HEK293T (cell line): ENCODE results near the gene ZYX.

ENCODE experiments used
- CTCF ChIA-PET: fragments of 350-600 bp; formaldehyde crosslinking; extraction: SDS; loops from one replicate; lab custom pipeline; 2021; ENCODE audit warnings: antibody characterized with exemption, inconsistent platforms; lab: Yijun Ruan, JAX
- POLR2A ChIA-PET: fragments of 350-600 bp; formaldehyde crosslinking; extraction: SDS; loops from one replicate; lab custom pipeline; 2020; ENCODE audit warnings: antibody characterized with exemption, inconsistent platforms; lab: Yijun Ruan, JAX
- DNase-seq: peaks from one replicate; pipeline ENCODE4 v3.0.0; 2012; ENCODE audit warnings: mixed read lengths; ENCODE audit errors: extremely low spot score
- ARNT ChIP-seq: fragments of 450-650 bp; IDR thresholded peaks from 2 replicates; pipeline ENCODE4 v1.6.1; 2017; ENCODE audit warnings: mild to moderate bottlenecking
- BHLHE40 ChIP-seq: fragments of 450-650 bp; IDR thresholded peaks from 2 replicates; pipeline ENCODE4 v1.6.1; 2016; ENCODE audit warnings: mild to moderate bottlenecking, moderate library complexity, borderline replicate concordance
- CTBP1 ChIP-seq: fragments of 450-650 bp; IDR thresholded peaks from 2 replicates; pipeline ENCODE4 v1.6.1; 2016; ENCODE audit warnings: borderline replicate concordance
- ELF4 ChIP-seq: fragments of 450-650 bp; IDR thresholded peaks from 2 replicates; pipeline ENCODE4 v1.6.1; 2017; ENCODE audit warnings: antibody characterized with exemption
- FOXA1 ChIP-seq: fragments of 450-650 bp; IDR thresholded peaks from 2 replicates; pipeline ENCODE4 v1.6.1; 2016; ENCODE audit warnings: mild to moderate bottlenecking
- FOXK2 ChIP-seq: fragments of 450-650 bp; IDR thresholded peaks from 2 replicates; pipeline ENCODE4 v1.6.1; 2016; ENCODE audit warnings: mild to moderate bottlenecking
- FOXM1 ChIP-seq: fragments of 450-650 bp; IDR thresholded peaks from 2 replicates; pipeline ENCODE4 v1.6.1; 2017; ENCODE audit warnings: mild to moderate bottlenecking, borderline replicate concordance
- HDGF ChIP-seq: fragments of 450-650 bp; IDR thresholded peaks from 2 replicates; pipeline ENCODE4 v1.6.1; 2017; ENCODE audit warnings: antibody characterized with exemption, borderline replicate concordance
- L3MBTL2 ChIP-seq: fragments of 450-650 bp; conservative IDR thresholded peaks from 2 replicates; pipeline ENCODE4 v1.6.1; 2016; ENCODE audit warnings: mild to moderate bottlenecking
- LEF1 ChIP-seq: fragments of 450-650 bp; IDR thresholded peaks from 2 replicates; pipeline ENCODE4 v1.6.1; 2017; ENCODE audit warnings: mild to moderate bottlenecking, borderline replicate concordance
- NFRKB ChIP-seq: fragments of 450-650 bp; IDR thresholded peaks from 2 replicates; pipeline ENCODE4 v1.6.1; 2016; ENCODE audit warnings: mild to moderate bottlenecking, moderate library complexity
- SP1 ChIP-seq: fragments of 450-650 bp; IDR thresholded peaks from 2 replicates; pipeline ENCODE4 v1.6.1; 2017
- SUZ12 ChIP-seq: fragments of 450-650 bp; IDR thresholded peaks from 2 replicates; pipeline ENCODE4 v1.6.1; 2016; ENCODE audit warnings: mild to moderate bottlenecking
- TARDBP ChIP-seq: fragments of 450-650 bp; IDR thresholded peaks from 2 replicates; pipeline ENCODE4 v1.6.1; 2016
- ZNF384 ChIP-seq: fragments of 450-650 bp; IDR thresholded peaks from 2 replicates; pipeline ENCODE4 v1.6.1; 2016
- TF ChIP-seq, protein P1 (sequence below): fragments of 450-650 bp; IDR thresholded peaks from 2 replicates; pipeline ENCODE4 v1.6.1; 2016

The ZYX gene

DNA sequence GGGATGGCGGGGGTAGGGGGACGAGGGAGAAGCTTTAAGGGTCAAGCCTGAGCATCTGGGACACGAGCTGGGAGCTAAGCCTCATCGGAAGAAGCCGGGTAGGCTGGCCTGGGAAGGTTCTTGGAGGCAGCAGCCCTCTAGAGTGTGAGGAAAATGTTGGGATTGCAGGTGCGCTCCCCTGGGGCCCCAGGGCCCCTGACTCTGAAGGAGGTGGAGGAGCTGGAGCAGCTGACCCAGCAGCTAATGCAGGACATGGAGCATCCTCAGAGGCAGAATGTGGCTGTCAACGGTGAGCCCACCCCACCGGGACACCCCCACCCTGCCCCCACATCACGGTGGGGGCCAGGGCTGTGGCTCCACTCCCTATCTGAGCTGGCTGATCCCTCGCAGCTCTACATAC, 6.9 kb downstream of the ZYX start:
- DNase-seq, result no peak
- ChIA-PET POLR2A (no interaction called here), CTCF (no interaction called here)
- no peak for TF ChIP-seq CTBP1
- no peak for TF ChIP-seq FOXK2
- no peak for TF ChIP-seq ELF4
- TF ChIP-seq FOXA1, result no peak

DNA sequence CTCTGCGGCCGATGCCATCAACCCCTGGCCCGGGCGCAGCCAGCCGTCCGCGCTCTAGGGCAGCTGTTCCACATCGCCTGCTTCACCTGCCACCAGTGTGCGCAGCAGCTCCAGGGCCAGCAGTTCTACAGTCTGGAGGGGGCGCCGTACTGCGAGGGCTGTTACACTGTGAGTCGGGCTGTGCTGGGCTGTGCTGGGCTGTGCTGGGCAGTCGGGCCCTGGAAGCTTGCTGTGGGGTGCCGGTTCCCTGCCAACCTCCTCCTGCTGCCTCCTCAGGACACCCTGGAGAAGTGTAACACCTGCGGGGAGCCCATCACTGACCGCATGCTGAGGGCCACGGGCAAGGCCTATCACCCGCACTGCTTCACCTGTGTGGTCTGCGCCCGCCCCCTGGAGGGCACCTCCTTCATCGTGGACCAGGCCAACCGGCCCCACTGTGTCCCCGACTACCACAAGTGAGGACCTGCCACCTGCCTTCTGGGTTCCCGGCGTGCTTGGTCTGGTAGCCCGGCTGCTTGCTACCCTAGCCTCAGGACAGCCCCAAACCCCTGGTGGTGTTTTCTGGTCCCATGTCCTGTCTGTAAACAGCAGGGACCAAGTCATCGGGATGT, 7.5 kb downstream of the ZYX start:
- no peak for DNase-seq
- CTCF ChIA-PET, result no interaction called here
- TF ChIP-seq ARNT (no peak), NFRKB (no peak), SUZ12 (no peak), BHLHE40 (no peak), LEF1 (no peak), TARDBP (no peak), FOXA1 (no peak), CTBP1 (no peak), SP1 (no peak), ELF4 (no peak), FOXK2 (no peak), L3MBTL2 (no peak)
- TF ChIP-seq, protein P1, sequence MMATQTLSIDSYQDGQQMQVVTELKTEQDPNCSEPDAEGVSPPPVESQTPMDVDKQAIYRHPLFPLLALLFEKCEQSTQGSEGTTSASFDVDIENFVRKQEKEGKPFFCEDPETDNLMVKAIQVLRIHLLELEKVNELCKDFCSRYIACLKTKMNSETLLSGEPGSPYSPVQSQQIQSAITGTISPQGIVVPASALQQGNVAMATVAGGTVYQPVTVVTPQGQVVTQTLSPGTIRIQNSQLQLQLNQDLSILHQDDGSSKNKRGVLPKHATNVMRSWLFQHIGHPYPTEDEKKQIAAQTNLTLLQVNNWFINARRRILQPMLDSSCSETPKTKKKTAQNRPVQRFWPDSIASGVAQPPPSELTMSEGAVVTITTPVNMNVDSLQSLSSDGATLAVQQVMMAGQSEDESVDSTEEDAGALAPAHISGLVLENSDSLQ, result no peak
- POLR2A ChIA-PET, result no interaction called here

DNA sequence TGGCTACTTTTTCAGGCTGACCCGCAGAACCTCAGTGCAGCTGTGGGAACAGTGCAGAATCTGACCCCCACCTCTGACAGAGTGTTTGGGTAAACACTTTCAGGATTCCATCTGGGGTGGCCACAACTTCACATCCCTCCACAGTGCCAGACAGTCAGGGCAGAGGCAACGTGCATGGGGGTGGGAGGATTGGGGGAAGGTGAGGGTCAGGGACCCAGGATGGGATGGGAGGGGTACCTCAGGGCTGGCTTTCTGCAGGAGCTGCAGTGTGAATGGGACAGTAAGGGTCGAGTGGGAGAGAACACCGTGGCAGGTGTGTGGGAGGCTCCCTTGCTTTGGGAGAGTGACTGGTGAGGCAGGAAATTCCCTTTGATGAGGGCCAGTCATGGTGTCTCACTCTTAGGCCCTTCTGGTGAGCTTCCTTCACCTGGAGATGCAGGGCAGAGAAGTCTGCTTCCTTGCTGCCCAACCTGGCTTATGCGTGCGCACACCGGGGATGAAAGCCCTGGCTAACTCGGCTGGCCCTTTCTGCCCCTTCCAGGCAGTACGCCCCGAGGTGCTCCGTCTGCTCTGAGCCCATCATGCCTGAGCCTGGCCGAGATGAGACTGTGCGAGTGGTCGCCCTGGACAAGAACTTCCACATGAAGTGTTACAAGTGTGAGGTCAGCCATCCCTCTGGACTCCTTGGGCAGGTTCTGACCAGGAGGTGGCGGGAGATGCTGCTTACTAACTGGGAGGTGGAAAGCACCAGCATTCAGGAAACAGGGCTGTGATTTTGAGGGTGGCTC, 8.4 kb downstream of the ZYX start:
- POLR2A ChIA-PET, result interaction anchor here (1.0 to 1.3 kb wide), 2 partner anchors 7 to 10 kb away, joined by 3 read pairs; no protein-coding TSS in a partner anchor

DNA sequence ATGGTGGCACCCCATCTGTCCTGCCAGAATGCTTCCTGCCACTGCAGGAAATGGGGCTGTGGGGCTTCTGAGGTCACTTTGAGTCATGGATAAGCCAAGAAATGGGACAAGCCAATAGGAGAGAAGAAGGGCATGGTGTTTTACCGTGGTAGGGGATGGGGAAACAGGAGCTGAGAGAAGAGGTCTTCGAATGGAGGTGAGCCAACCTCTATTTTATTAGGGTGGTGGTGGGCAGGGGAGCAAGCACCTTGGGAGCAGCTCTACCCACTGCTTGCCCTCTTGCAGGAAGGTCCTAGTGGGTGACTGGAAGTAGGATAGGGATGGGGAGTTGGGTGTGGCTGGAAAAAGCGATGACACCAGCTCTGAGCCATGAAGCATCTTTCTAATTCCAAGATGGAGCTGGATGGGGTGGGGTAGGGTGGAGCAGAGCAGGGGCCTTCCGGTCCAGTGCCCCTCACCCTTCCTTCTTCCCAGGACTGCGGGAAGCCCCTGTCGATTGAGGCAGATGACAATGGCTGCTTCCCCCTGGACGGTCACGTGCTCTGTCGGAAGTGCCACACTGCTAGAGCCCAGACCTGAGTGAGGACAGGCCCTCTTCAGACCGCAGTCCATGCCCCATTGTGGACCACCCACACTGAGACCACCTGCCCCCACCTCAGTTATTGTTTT, 9.1 kb downstream of the ZYX start:
- CTCF ChIA-PET, result no interaction called here

More for the DNA sequence above, 8.4 kb downstream of the ZYX start:
- TF ChIP-seq TARDBP (no peak), HDGF (no peak), LEF1 (no peak), ELF4 (no peak), SUZ12 (no peak), BHLHE40 (no peak), FOXM1 (no peak), SP1 (no peak), FOXK2 (no peak), ARNT (no peak), L3MBTL2 (no peak), ZNF384 (no peak)
- TF ChIP-seq, protein P1, result no peak
- CTCF ChIA-PET, result no interaction called here
- DNase-seq, result no peak

DNA sequence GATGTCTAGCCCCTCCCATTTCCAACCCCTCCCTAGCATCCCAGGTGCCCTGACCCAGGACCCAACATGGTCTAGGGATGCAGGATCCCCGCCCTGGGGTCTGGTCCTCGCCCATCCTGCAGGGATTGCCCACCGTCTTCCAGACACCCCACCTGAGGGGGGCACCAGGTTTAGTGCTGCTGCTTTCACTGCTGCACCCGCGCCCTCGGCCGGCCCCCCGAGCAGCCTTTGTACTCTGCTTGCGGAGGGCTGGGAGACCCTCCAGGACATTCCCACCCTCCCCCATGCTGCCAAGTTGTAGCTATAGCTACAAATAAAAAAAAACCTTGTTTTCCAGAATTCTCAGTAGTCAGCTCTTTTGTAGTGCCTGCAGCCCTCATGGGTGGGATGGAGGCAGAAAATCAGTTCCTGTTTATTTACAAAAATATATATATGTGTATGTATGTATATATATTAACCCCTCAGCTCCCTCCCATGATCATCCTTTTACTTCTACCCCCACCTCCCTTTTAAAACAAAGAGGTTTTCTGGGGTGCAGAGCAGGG, 9.7 kb downstream of the ZYX start:
- TF ChIP-seq FOXK2, result no peak
- TF ChIP-seq LEF1, result no peak
- no peak for TF ChIP-seq ZNF384
- TF ChIP-seq ARNT, result no peak
- no peak for TF ChIP-seq L3MBTL2
- TF ChIP-seq CTBP1, result no peak
- TF ChIP-seq TARDBP, result no peak
- no peak for TF ChIP-seq FOXM1
- no peak for TF ChIP-seq ELF4
- TF ChIP-seq FOXA1, result no peak
- no peak for TF ChIP-seq NFRKB
- ChIA-PET CTCF (no interaction called here), POLR2A (interaction anchor here (1.0 to 1.3 kb wide), 2 partner anchors 9 to 11 kb away, joined by 3 read pairs; no protein-coding TSS in a partner anchor)
- no peak for DNase-seq

More for the DNA sequence above, 9.1 kb downstream of the ZYX start:
- POLR2A ChIA-PET, result interaction anchor here (1.0 to 1.3 kb wide), 2 partner anchors 8 to 10 kb away, joined by 3 read pairs; no protein-coding TSS in a partner anchor
- TF ChIP-seq BHLHE40, result no peak
- TF ChIP-seq FOXK2, result no peak
- TF ChIP-seq LEF1, result no peak
- TF ChIP-seq L3MBTL2, result no peak
- TF ChIP-seq ELF4, result no peak
- no peak for TF ChIP-seq SP1
- TF ChIP-seq TARDBP, result no peak
- TF ChIP-seq FOXM1, result no peak
- TF ChIP-seq ZNF384, result no peak
- TF ChIP-seq NFRKB, result no peak
- no peak for TF ChIP-seq CTBP1
- TF ChIP-seq ARNT, result no peak
- no peak for DNase-seq
